Left kidney (tissue), 2 donors: ENCODE measurements around the gene G6PC3. TPM values are rescaled to one million over a fixed set of nuclear protein-coding genes. Genes with fewer than 3 reads are reported as not detected.
"Not testable (repeated sequence)": the region's sequence is repeated elsewhere in the genome, so short reads cannot be mapped to it uniquely, and the experiment has no call there.

Experiments
- DNase-seq: peaks from one replicate; pipeline ENCODE4 v3.0.0-alpha.2; 2013
- polyA plus RNA-seq: library from polyadenylated mRNA; unstranded; fragments of 120-200 nt; gene quantifications from one replicate; pipeline ENCODE4 v1.2.1, GENCODE V29; 2013; ENCODE audit not compliant: insufficient read length

The G6PC3 gene
- polyA plus RNA-seq, 1 donor = 69.6 TPM

DNA sequence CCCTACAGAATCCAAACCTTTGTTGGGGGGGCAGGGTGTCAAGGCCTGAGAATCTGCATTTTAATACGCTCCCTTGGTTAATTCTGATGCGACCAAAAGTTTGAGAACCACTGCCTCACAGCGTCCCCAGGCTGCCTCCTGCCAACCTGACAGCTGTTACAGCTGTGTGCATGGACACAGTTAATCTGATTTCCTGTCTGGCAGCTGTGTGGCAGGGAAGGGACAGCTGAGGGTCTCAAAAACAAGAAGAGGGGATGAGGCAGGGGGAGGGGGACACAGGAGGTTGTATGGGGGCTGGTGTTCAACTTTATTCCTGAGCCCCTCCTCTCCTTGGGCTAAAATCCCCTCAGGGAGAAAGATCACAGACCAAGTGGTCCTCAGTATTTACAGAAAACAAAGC is 35.4 kb downstream of the G6PC3 start:
- no peak for DNase-seq

DNA sequence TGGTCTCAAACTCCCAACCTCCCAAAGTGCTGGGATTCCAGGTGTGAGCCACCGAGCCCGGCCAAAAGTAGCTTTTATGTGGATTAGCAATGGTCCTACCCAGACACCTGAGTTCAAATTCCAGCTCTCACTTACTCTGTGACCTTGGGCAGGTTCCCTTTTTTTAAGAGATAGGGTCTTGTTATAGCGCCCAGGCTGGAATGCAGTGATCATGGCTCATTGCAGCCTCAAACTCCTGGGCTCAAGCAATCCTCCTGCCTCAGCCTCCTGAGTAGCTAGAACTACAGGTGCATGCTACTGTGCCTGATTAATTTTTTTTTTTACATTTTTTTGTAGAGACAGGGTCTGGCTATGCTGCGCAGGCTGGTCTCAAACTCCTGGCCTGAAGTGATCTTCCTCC is 36.3 kb downstream of the G6PC3 start:
- no peak for DNase-seq

DNA sequence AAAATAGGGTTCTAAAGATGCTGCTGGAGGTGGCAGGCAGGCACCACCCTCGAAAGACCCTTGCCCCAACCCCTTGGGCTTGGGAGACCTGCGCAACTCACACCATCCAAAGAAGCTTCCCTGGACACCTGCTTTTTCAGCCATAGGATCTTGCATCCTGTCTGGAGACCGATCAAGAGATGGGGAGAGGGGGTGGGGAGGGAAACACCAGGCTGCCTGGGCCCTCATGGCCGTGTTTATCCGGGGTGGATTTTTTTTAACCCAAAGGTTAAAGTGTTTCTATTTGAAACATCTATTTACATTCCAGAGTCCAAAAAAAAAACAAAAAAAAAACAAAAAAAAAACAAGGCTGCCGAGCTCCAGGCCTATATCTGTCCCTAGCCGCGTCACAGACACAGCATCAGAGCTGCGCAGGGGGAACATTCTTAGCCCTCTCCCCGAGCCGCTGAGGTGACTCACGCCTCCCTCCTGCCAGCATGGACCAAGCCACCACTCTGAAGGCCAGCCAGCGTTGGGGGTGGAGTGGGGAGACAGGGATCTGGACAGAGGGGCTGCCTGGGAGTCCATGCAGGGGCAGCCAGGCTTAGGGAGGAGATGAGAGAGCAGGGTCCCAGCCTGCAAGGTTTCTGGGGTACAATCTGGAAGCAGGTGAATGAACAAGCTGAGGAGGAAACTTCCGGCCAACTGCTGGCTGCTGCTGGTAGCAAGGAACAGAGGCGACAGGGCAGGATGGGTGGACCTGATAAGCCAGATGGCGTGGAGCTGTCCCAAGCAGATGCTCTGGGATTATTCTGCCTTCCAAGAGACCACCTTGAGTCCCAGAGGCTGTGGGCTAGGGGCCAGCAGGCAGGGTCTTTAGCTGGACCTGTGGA is 38.1 kb downstream of the G6PC3 start:
- DNase-seq = no peak

DNA sequence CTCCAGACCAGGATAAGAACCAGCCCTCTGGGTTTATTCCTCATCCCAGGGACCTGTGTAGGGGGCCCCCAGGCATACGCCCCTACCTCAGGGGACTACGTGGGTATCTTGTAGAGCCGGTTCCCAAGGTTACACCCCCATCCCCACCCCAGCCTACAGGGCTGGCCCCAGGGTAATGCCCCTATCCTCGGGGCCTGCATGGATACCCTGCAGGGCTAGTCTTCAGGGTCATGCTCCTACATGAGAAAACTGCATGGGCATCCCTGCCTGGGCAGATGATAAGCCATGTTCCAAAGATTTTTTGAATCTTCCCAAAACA is 38.7 kb downstream of the G6PC3 start:
- no peak for DNase-seq

DNA sequence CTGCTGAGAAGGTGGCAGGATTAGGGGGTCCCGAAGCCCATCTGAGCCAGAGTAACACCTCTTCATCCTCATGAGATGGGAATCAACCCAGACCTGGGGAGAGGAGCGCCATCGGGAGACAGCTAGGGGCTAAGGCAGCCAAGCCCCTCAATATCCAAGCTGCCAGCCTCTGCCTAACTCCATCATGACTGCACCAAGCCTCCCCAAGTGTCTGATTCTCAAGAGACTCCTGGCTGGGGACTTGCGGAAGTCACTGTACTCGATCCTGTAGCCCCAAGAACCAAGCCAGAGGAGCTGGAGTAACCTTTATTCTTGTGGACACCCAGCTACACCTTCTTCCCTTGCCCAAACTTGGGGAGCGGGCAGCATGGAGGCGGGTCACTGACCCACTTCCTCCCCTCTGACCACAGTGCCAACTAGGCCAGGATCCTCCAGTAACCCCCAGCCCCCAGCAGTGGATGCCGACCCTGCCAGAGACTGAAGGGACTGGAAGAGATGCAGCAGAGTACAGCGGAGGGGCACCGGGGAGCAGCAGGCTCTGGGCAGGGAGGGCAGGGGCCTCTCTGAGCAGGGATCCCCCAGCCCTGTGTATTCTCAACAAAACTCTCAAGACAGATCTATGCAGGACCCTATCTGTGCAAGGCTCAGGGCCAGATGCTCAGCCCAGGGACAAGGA is 39.6 kb downstream of the G6PC3 start:
- no peak for DNase-seq

GRCh38 chr17:44110823-44111633 is 40.5 kb downstream of the G6PC3 start:
- peak; percentile 91 for DNase-seq

DNA sequence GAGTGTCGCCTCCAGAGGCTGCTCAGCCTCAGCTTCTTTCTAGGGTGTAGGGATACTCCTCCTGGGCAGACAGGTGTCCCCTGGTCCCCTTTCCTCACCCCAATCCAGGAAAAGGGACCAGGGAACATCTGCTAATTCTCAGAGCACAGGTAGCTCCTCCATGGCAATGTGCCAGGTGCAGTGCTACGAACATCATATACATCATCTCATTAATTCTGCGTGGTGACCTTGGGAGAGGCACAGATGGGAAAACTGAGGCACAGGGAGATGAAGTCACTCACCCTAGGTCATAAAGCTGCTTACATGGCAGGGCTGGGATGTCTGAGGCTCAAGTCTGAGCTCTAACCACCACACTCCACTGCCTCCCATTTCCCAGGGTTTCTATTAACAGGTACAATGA is 41.2 kb downstream of the G6PC3 start:
- no peak for DNase-seq

GRCh38 chr17:44112284-44113280 is 42.0 kb downstream of the G6PC3 start:
- DNase-seq = no peak

DNA sequence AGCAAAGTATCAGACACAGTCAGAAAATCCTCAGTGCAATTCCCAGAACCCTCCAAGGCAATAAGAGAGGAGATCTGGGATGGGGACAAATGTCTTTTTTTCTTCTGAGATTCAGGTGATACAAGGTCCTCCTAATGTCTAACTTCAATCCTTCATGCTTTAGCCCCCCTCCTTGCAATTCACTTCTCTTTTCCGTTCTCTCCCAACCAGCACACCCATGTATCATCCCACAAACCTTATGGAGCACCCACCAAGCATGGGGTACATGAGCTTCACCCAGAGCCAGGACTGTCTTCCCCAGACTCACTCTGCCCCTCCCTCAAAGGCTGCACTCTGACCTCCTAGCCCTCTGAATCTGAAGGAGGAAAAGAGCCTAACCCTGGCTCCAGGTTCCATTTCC is 42.8 kb downstream of the G6PC3 start:
- DNase-seq = no peak

- DNase-seq = no peak
Observed at GRCh38 chr17:44113868-44114840, 43.6 kb downstream of the G6PC3 start.

DNA sequence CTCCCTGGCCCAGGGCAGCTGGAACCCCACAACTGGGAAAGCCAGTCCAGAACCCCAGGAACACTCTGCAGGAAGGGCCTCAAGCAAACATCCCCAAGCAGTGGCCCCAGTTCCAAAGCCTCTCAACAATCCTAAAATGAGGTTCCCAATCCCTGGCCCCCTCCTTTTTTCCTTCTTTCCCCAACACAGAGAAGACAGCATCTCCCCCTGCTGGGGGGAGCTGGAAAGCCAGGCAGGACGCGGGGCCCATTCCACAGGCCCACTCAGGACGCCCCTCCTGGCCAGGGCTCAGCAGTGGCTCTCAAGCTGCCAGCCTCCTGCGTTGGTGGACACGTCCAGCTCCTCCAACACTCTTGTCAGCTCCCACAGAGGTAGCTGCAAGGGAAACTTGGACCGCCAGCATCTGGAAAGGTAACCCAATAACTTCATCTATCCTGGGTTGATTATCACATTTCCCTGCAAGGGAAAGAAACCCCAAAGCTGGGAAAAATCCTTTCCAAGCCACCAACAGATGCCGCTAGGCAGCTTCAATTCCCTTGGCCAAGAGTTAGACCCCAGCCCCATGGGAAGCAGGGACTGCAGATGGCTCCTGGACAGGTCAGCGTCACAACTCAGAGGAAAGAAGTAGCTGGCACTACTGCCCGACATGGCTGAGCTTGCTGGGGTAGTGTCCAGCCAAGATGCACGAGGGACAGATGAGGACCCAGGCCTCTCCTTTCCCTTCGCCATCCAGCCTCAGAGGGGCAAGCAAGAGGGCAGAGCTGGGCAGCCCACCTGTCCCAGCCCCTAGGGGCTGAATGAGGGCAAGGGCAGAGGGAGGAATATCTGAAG is 45.3 kb downstream of the G6PC3 start:
- DNase-seq = no peak

GRCh38 chr17:44117351-44117750 is 46.8 kb downstream of the G6PC3 start:
- DNase-seq = no peak

DNA sequence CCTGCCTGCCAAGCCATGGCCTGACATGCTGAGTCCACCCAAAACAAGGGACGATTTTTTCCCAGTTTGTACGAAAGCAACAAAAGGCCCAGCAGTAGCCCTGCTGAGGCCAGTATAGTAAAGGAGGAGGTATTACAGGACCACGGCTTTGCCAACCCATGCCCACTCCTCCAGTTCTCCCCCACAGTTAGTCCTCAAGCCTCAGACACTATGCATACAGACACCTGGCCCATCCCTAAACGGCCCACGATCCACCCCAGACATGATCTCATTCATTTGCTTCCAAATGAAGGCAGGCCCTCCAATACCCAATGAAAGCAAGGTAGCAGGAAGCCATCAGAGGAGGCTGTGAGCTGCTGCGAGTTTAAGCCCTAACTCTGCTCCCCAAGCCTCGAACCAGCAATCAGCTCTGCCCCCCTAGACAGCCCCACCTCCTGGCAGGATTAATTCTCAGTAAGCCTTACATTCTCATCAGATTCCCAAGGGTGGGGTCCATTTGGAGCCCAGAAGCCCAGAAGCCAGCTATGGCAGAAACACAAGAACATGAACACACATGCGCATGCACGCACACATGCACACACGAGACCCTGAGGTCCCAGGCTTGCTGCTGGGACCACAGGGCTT is 48.0 kb downstream of the G6PC3 start:
- DNase-seq = no peak

GRCh38 chr17:44119062-44119461 is 48.5 kb downstream of the G6PC3 start:
- DNase-seq = no peak

GRCh38 chr17:44119798-44120197 is 49.3 kb downstream of the G6PC3 start:
- no peak for DNase-seq

DNA sequence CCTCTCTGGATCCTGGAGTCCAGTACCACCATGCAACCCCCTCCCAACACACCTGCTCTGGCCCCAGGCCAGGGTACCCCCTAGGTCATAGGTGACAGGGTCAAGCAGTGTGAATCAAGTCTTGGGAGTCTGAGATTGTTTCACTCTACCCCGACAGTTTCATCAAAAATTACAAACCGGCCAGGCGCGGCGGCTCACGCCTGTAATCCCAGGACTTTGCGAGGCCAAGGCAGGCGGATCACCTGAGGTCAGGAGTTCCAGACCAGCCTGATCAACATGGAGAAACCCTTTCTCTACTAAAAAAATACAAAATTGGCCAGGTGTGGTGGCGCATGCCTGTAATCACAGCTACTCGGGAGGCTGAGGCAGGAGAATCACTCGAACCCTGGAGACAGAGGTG is 49.7 kb downstream of the G6PC3 start:
- DNase-seq = not testable (repeated sequence)

- no peak for DNase-seq
Observed at GRCh38 chr17:44120851-44121605, 50.5 kb downstream of the G6PC3 start.
